Measurements from ENCODE around the gene SERP1.

Gene SERP1

DNA sequence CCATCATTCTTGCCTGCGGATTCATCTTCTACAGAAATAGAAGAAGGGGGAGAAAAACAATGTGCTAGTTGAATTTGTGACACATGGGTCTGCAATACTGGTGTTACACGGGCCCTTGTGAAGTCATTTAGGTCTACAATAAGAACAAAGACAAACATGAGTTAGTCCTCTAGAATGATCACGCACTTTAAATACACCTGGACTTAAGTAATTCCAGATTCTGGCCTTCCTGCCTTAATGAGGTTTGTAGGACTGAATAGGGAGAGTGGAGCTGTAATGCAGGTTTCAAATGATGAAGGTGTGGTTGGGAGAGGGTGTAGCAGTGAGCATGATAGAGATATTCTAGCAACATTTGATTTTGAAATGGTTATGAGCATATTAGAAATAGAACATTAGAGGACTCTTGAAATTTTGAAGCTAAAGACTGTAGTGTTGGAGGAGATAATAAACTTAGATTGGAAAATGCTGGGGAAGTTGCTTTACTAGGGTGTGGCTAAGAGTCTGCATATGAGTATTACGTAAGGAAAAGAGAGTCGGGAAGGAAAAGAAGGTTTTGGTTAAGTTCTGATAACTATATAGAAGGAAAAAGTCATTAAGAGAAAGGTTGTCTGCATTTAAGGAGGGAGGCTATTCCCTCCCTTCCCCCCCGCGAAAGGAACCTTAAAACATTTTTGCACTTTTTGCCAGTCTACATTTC is 897 bp upstream of the SERP1 start:
- TF ChIP-seq, protein P1, sequence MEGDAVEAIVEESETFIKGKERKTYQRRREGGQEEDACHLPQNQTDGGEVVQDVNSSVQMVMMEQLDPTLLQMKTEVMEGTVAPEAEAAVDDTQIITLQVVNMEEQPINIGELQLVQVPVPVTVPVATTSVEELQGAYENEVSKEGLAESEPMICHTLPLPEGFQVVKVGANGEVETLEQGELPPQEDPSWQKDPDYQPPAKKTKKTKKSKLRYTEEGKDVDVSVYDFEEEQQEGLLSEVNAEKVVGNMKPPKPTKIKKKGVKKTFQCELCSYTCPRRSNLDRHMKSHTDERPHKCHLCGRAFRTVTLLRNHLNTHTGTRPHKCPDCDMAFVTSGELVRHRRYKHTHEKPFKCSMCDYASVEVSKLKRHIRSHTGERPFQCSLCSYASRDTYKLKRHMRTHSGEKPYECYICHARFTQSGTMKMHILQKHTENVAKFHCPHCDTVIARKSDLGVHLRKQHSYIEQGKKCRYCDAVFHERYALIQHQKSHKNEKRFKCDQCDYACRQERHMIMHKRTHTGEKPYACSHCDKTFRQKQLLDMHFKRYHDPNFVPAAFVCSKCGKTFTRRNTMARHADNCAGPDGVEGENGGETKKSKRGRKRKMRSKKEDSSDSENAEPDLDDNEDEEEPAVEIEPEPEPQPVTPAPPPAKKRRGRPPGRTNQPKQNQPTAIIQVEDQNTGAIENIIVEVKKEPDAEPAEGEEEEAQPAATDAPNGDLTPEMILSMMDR (conservative IDR thresholded peaks at IDR 0.05; ENCODE audit: low read depth, low read length) = no peak
- DNase-seq (ENCODE audit: low read depth) = no peak
- H3K4me3 ChIP-seq (ENCODE audit: low read length) = peak overlapping the region; percentile 95

DNA sequence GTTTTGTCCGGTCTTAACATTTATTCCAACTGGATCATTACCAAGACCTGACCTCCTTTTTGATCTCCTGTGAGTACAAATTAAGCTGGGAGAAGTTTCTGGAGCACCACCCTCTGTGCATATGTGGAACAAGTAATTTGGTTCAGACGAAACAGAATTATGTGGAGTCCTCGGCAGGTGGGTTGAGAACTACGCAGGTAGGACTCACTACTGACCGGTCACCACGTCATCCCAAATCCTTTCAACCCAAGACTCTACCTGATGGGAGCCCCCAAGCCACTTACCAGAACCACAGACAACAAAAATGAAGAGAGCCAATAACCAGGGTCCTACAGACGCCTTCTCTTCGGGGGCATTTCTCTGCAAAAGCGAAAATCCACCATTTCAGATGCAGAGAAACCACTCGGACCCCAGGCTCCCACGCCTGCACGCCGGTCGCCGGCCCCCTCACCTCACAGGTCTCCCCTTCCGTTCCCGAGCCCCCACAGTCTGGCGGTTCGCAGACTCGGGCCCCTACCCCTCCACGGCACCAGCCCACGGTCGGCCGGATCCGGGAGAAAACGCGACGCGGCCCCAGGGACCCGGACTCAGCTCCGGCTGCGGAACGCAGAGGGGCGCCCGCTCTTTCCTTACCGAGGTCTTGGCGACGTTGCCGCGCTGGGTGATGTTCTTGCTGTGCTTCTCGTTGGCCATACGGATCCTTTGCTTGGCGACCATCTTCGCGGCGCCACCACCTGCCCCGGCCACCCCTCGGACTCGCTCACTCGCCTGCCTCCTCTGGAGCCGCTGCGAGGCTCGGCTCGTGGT is 674 bp downstream of the SERP1 start:
- DNase-seq (ENCODE audit: low read depth) = no peak
- TF ChIP-seq, protein P1 (conservative IDR thresholded peaks at IDR 0.05; ENCODE audit: low read depth, low read length) = peak; percentile 6
- peak overlapping the region; percentile 95 for H3K4me3 ChIP-seq (ENCODE audit: low read length)

DNA sequence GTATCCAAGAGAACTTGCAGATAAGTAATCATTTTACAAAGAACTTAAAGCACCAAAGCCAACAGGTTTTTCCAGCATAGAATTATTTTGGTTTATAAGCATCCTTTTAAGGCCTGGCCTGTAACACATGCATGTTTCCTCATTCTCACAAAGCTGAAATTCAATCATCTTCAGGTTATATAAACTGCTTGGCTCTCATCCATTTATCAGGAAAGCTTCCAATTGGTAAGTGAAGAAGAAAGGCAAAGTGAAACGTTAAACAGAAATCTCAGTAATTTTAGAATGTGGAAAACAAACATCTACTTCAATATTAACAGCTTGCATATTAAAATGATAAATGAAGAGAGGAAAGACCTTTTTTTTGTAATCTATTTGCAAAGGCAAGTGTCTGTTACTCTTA is 1.6 kb downstream of the SERP1 start:
- H3K4me3 ChIP-seq (ENCODE audit: low read length) = peak overlapping the region; percentile 95
- DNase-seq (ENCODE audit: low read depth) = no peak
- TF ChIP-seq, protein P1 (conservative IDR thresholded peaks at IDR 0.05; ENCODE audit: low read depth, low read length) = no peak

DNA sequence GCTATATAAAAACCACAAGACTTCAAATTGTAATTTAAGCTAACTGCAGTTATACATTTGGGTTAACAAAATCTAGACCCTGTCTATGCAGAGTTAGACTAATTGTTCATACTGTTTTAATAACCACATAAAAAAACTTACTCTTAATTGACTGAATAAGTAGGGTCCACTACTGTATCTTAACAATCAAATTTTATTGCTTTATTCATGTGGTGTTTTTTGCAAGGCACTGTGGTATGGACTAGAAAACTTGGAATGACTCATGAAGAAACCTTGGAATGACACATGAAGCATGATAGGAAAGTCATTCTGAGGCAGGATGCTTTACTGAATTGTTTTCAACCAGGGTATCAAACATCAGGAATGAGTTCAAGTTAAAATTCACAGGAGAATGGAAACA is 2.3 kb downstream of the SERP1 start:
- no peak overlapping the region for H3K4me3 ChIP-seq (ENCODE audit: low read length)
- TF ChIP-seq, protein P1 (conservative IDR thresholded peaks at IDR 0.05; ENCODE audit: low read depth, low read length) = no peak
- DNase-seq (ENCODE audit: low read depth) = no peak

DNA sequence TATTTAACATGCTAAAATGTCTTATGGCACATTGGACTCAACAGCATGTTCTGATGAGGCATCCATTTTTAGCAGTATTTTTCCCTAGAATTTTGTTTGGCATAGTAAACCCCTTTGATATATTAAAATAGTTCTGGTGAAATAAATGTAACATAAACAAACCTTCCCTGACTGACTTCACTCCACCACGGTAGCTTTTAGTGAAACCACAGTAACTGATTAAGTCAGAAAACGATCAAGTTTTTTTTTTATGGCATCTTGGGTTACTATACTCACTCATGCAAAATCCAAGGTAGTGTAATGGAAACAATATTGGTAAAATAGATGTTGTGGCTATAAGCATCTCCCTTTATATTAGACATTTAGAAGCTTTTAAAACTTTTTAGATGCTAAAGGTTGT is 2.8 kb downstream of the SERP1 start:
- no peak overlapping the region for H3K4me3 ChIP-seq (ENCODE audit: low read length)
- TF ChIP-seq, protein P1 (conservative IDR thresholded peaks at IDR 0.05; ENCODE audit: low read depth, low read length) = no peak
- DNase-seq (ENCODE audit: low read depth) = no peak

DNA sequence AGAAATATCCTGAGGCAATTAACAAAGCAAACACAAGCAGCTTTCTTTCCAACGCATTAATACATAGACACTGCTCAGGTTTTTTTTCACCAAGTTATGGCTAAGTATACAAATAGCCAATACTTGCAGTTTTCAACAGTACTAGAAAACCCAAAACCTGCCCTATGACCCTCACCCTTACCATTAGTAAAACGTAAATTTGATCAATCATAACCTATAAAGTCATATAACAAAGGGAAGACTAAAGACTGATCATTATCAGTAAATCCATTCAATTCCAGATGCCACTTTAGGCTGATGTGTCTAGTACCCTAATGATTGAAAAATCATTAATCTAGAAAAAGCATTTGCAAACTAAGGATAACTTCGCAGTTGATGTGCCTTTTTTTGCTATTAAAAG is 3.2 kb downstream of the SERP1 start:
- TF ChIP-seq, protein P1 (conservative IDR thresholded peaks at IDR 0.05; ENCODE audit: low read depth, low read length) = no peak
- H3K4me3 ChIP-seq (ENCODE audit: low read length) = no peak overlapping the region
- DNase-seq (ENCODE audit: low read depth) = no peak

GRCh38 chr3:150540991-150541390 is 5.3 kb downstream of the SERP1 start:
- DNase-seq (ENCODE audit: low read depth) = no peak
- TF ChIP-seq, protein P1 (conservative IDR thresholded peaks at IDR 0.05; ENCODE audit: low read depth, low read length) = no peak
- no peak overlapping the region for H3K4me3 ChIP-seq (ENCODE audit: low read length)

All from retinal pigment epithelial cell (primary cell).